GM23248 (cell line): Measurements from ENCODE around the gene PKP1.

Source experiments
- EZH2 ChIP-seq: fragments of 200-600 bp; sonication (generic); IDR thresholded peaks from 2 replicates; pipeline ENCODE4 v1.6.1; 2018; ENCODE audit warnings: antibody characterized with exemption, mild to moderate bottlenecking; ENCODE audit not compliant: insufficient read depth, poor library complexity, severe bottlenecking
- EZH2phosphoT487 ChIP-seq: fragments of 200-600 bp; sonication (generic); IDR thresholded peaks from 2 replicates; pipeline ENCODE4 v1.6.1; 2018; ENCODE audit warnings: antibody characterized with exemption, moderate library complexity, mild to moderate bottlenecking, low read depth; ENCODE audit not compliant: insufficient read depth

GRCh38 chr1:201313086-201313485 is 29.8 kb downstream of the PKP1 start:
- no peak for TF ChIP-seq EZH2phosphoT487
- TF ChIP-seq EZH2: no peak
